Epithelial cell of proximal tubule (primary cell): ENCODE results near the gene C2CD3. TPM values are rescaled to one million over a fixed set of nuclear protein-coding genes. Genes with fewer than 3 reads are reported as not detected.

Experiments used
- DNase-seq: peaks from one replicate; pipeline ENCODE4 v3.0.0-alpha.2; 2011; ENCODE audit warnings: low read depth
- H3K4me3 ChIP-seq: 2 replicates; pipeline ENCODE4 v1.5.1; 2011; ENCODE audit warnings: low read depth, mild to moderate bottlenecking, low read length
- total RNA-seq: library from RNA; depleted of rRNA; stranded (reverse); fragments of >200 nt; gene quantifications from 2 replicates; pipeline ENCODE4 v1.2.3, GENCODE V29; 2015
- TF ChIP-seq, protein P1 (sequence below): conservative IDR thresholded peaks from 2 replicates; pipeline ENCODE4 v1.5.1; 2012; ENCODE audit warnings: low read depth, mild to moderate bottlenecking, low read length

Gene C2CD3
- total RNA-seq, 1 donor from 2014 or later, result 15.1 TPM

DNA sequence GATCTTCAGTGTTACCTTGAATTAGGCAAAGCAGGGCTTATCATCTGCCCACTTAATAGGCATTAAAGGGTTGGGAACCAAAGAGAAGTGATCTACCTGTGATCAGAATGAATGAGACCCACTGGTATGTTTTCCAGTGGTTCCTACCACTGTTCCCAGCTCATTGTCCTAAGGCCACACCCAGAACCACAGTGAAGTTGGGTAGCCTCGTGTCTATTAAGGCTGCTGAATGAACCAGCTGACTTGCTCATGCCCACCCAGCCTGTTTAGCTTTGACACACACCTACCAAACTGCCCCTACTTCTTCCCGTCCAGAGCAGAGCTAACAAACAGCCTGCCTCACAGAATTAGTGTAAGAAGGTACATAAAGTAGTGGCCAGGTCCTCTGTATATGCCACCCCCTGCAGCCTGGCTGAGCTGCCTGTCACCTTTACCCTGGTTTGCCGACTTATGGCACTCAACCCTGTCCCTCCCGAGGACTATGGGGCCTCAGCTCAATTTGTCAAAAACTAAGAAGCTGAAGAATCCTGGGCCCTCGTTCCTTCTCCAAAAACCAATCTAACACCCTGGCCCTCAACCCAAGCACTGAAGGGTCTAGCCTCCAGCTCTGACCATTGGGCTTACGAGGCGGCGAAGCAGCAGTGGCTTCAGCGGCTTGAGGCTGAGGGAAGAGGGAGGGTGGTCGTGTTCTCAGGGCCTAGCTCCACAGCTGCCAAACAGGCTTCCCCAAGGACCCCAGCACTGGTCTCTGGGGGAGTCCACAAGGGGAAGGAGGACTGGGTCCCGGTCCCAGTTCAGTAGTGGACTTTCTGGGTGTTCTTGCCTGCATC, 198.0 kb downstream of the C2CD3 start:
- DNase-seq, result no peak
- TF ChIP-seq, protein P1, sequence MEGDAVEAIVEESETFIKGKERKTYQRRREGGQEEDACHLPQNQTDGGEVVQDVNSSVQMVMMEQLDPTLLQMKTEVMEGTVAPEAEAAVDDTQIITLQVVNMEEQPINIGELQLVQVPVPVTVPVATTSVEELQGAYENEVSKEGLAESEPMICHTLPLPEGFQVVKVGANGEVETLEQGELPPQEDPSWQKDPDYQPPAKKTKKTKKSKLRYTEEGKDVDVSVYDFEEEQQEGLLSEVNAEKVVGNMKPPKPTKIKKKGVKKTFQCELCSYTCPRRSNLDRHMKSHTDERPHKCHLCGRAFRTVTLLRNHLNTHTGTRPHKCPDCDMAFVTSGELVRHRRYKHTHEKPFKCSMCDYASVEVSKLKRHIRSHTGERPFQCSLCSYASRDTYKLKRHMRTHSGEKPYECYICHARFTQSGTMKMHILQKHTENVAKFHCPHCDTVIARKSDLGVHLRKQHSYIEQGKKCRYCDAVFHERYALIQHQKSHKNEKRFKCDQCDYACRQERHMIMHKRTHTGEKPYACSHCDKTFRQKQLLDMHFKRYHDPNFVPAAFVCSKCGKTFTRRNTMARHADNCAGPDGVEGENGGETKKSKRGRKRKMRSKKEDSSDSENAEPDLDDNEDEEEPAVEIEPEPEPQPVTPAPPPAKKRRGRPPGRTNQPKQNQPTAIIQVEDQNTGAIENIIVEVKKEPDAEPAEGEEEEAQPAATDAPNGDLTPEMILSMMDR, result no peak
- H3K4me3 ChIP-seq, result no peak overlapping the region

GRCh38 chr11:73972187-73972586, 198.6 kb downstream of the C2CD3 start:
- TF ChIP-seq, protein P1, result no peak
- no peak overlapping the region for H3K4me3 ChIP-seq
- DNase-seq, result no peak

- no peak overlapping the region for H3K4me3 ChIP-seq
- DNase-seq, result no peak
- TF ChIP-seq, protein P1, result no peak
Measured at GRCh38 chr11:73971175-73971719, 199.6 kb downstream of the C2CD3 start.

GRCh38 chr11:73969991-73970800, 200.6 kb downstream of the C2CD3 start:
- TF ChIP-seq, protein P1, result no peak

DNA sequence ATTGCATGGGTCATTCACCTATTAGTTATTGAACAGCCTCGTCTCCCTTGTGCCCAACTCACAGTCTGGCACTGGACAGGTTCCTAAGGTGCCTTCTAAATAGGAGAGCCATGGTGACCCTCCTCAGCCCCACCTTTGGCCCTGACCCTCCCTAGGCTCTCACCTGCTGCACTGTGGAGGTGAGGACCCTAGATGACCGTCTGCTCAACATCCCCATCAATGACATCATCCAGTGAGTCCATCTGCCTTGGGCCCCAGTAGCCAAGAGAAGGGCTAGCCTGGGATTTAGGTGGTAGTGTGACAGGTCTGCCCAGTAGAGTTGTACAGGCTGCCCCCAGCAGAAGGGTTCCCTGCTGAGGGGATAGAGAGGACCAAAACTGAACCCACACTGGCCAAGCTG, 201.7 kb downstream of the C2CD3 start:
- H3K4me3 ChIP-seq, result no peak overlapping the region
- TF ChIP-seq, protein P1, result no peak
- no peak for DNase-seq

More at GRCh38 chr11:73969991-73970800, 200.6 kb downstream of the C2CD3 start:
- no peak for DNase-seq
- H3K4me3 ChIP-seq, result no peak overlapping the region

DNA sequence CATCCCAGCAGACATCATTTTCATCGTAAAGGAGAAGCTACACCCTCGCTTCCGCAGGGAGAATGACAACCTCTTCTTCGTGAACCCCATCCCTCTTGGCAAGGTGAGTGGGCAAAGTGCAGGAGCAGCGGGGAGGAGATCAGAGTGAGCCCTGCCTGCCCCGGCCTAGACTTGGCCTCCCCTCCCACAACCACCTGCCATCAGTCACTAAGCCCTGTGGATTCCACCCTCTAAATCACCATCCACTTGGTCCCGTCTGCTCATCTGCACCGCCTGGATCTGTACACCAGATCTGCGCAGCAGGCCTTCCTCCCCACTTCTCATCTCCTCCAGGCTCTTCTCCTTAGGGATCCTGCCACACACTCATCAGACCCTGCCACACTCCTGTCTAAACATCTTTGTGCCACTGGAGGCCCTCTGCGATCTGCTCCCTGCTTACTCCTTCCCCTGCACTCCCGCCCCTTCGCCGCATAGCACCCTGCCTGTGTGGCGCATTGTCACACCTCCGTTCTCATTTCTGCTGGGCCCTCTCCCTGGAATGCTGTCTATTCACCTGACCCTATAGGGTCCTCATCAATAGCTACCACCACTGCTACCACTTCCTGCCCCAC, 202.3 kb downstream of the C2CD3 start:
- no peak for DNase-seq

More for the DNA sequence above, 202.3 kb downstream of the C2CD3 start:
- TF ChIP-seq, protein P1, result no peak
- H3K4me3 ChIP-seq, result no peak overlapping the region
